ENCODE data around the gene MAGEB17. TPM values are rescaled to one million over a fixed set of nuclear protein-coding genes. Genes with fewer than 3 reads are reported as not detected.

The MAGEB17 gene
- total RNA-seq, 4 donors from 2014 or later: not detected

GRCh38 chrX:16124201-16124600 is 43.1 kb upstream of the MAGEB17 start:
- no peak overlapping the region for H3K27ac ChIP-seq
- TF ChIP-seq CTCF (IDR thresholded peaks at IDR 0.05): no peak
- TF ChIP-seq POLR2A (IDR thresholded peaks at IDR 0.05): no peak
- intact Hi-C loops (cut with DNase I; ENCODE audit: low total_unique reads): no loop called here
- no peak for DNase-seq
- no peaks in the 10 kb centered on the region for H3K4me1 ChIP-seq
- no peaks in the 10 kb centered on the region for H3K36me3 ChIP-seq
- H3K4me3 ChIP-seq: no peak overlapping the region
- no peaks in the 10 kb centered on the region for H3K9me3 ChIP-seq
- H3K27me3 ChIP-seq: no peaks in the 10 kb centered on the region

- Histone ChIP-seq H3K4me3 (no peak overlapping the region), H3K27ac (no peak overlapping the region), H3K27me3 (no peaks in the 10 kb centered on the region), H3K9me3 (no peaks in the 10 kb centered on the region), H3K4me1 (no peaks in the 10 kb centered on the region), H3K36me3 (no peaks in the 10 kb centered on the region)
- TF ChIP-seq POLR2A (IDR thresholded peaks at IDR 0.05) (no peak), CTCF (IDR thresholded peaks at IDR 0.05) (no peak)
- intact Hi-C loops (cut with DNase I; ENCODE audit: low total_unique reads): no loop called here
- DNase-seq: no peak
These were observed 41.6 kb upstream of the MAGEB17 start for GRCh38 chrX:16125520-16126149.

GRCh38 chrX:16130707-16131106 is 36.6 kb upstream of the MAGEB17 start:
- Histone ChIP-seq H3K36me3 (no peaks in the 10 kb centered on the region), H3K27me3 (no peaks in the 10 kb centered on the region), H3K9me3 (no peaks in the 10 kb centered on the region), H3K27ac (no peak overlapping the region), H3K4me3 (no peak overlapping the region), H3K4me1 (no peaks in the 10 kb centered on the region)
- TF ChIP-seq POLR2A (IDR thresholded peaks at IDR 0.05): no peak
- no peak for TF ChIP-seq CTCF (IDR thresholded peaks at IDR 0.05)
- DNase-seq: no peak
- intact Hi-C loops (cut with DNase I; ENCODE audit: low total_unique reads): no loop called here

GRCh38 chrX:16134936-16135335 is 32.3 kb upstream of the MAGEB17 start:
- Histone ChIP-seq H3K36me3 (no peaks in the 10 kb centered on the region), H3K9me3 (no peaks in the 10 kb centered on the region), H3K4me3 (no peak overlapping the region), H3K4me1 (no peaks in the 10 kb centered on the region), H3K27ac (no peak overlapping the region), H3K27me3 (peaks cover 0 to 4% of the 10 kb centered on the region in 2 donors)
- intact Hi-C loops (cut with DNase I; ENCODE audit: low total_unique reads): no loop called here
- no peak for DNase-seq
- TF ChIP-seq POLR2A (IDR thresholded peaks at IDR 0.05) (no peak), CTCF (IDR thresholded peaks at IDR 0.05) (no peak)

GRCh38 chrX:16136080-16136479 is 31.2 kb upstream of the MAGEB17 start:
- no peaks in the 10 kb centered on the region for H3K36me3 ChIP-seq
- no peak for DNase-seq
- intact Hi-C loops (cut with DNase I; ENCODE audit: low total_unique reads): no loop called here
- no peaks in the 10 kb centered on the region for H3K9me3 ChIP-seq
- no peak overlapping the region for H3K27ac ChIP-seq
- peaks cover 0 to 4% of the 10 kb centered on the region in 2 donors for H3K27me3 ChIP-seq
- H3K4me3 ChIP-seq: no peak overlapping the region
- H3K4me1 ChIP-seq: no peaks in the 10 kb centered on the region
- TF ChIP-seq POLR2A (IDR thresholded peaks at IDR 0.05) (no peak), CTCF (IDR thresholded peaks at IDR 0.05) (no peak)
